Duodenal mucosa (tissue), 2 donors: ENCODE results near the gene GZMM.

Experiments used
- H3K27ac ChIP-seq: one replicate; pipeline ENCODE4 v1.7.0; 2013; ENCODE audit warnings: low read depth, low read length
- H3K27me3 ChIP-seq, 2 donors: one replicate each; pipeline ENCODE4 v1.7.0; 2013; ENCODE audit warnings: low read length in 2 of 2, control low read depth in 1 of 2; ENCODE audit not compliant: insufficient read depth in 2 of 2, control insufficient read depth in 1 of 2
- H3K36me3 ChIP-seq, 2 donors: one replicate each; pipeline ENCODE4 v1.7.0; 2013; ENCODE audit warnings: low read length in 2 of 2, control low read depth in 1 of 2; ENCODE audit not compliant: insufficient read depth in 2 of 2, control insufficient read depth in 1 of 2
- H3K4me1 ChIP-seq, 2 donors: one replicate each; pipeline ENCODE4 v1.7.0; 2013; ENCODE audit warnings: low read length in 2 of 2, control low read depth in 1 of 2; ENCODE audit not compliant: insufficient read depth in 2 of 2, control insufficient read depth in 1 of 2
- H3K4me3 ChIP-seq, 2 donors: one replicate each; pipeline ENCODE4 v1.7.0; 2013; ENCODE audit warnings: low read length in 2 of 2, low read depth in 1 of 2
- H3K9ac ChIP-seq, 2 donors: one replicate each; pipeline ENCODE4 v1.7.0; 2013; ENCODE audit warnings: low read length in 2 of 2, low read depth in 1 of 2
- H3K9me3 ChIP-seq, 2 donors: one replicate each; pipeline ENCODE4 v1.7.0; 2013; ENCODE audit warnings: low read length in 2 of 2, control low read depth in 1 of 2; ENCODE audit not compliant: control insufficient read depth in 1 of 2

The GZMM gene

DNA sequence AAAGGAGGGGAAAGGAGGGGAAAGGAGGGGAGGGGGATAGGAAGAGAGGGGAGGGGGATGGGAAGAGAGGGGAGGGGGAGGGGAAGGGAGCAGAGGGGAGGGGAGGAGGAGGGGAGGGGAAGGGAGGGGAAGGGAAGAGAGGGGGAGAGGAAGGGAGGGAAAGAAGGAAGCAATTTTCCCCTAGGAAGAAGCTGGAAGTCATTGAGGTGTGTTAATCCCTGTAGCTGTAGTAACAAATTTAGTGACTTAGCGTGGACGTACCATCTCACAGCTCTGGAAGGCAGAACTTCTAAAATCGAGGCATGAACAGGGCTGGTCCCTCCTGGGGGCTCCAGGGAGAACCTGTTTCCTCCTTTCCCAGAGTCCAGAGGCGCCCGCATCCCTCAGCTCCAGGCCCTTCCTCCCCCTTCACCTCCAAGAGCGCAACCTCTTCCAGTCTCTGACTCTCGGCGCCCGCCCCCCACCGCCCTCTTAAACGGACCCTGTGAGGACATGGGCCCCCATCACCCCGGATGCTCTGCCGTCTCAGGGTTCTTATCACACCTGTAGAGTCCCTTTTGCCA lies 17.9 kb upstream of the GZMM start:
- Histone ChIP-seq H3K27ac (no peak overlapping the region), H3K36me3 (no peaks in the 10 kb centered on the region), H3K4me3 (no peak overlapping the region), H3K9me3 (no peaks in the 10 kb centered on the region), H3K27me3 (peaks cover 3 to 13% of the 10 kb centered on the region in 2 donors), H3K4me1 (no peaks in the 10 kb centered on the region), H3K9ac (no peak overlapping the region)

DNA sequence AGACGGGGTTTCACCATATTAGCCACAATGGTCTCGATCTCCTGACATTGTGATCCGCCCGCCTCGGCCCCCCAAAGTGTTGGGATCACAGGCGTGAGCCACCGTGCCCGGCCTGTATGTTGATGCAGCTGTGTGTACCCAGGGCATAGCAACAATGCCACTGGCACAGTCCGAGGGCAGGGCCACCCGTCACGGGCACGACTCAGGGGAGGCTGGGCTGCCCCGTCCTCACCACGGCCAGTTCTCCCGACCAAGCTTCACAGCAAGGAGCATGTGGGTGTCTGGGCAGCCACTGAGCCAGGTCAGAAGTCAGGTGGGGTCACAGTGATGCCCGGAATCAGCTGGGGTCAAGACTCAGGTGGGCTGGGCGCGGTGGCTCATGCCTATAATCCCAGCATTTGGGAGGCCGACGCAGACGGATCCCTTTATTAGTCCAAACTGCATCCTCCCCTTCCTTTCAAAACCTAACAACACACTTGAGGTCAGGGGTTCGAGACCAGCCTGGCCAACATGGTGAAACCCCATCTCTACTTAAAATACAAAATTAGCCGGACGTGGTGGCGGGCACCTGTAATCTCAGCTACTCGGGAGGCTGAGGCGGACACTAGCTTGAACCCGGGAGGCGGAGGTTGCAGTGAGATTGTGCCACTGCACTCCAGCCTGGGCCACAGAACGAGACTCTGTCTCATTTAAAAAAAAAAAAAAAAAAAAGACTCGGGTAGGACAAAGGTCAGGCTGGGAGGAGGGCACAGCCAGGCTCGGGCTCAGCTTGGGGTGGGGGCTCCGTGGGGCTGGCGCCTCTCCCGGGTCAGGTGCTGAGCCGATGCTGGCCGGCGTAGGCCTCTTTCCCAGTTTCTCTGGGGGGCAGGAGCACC lies 13.5 kb upstream of the GZMM start:
- peaks cover 3 to 9% of the 10 kb centered on the region in 2 donors for H3K27me3 ChIP-seq
- H3K4me1 ChIP-seq, result peaks cover 12 to 14% of the 10 kb centered on the region in 2 donors
- peak overlapping the region; percentile 93 for H3K27ac ChIP-seq
- H3K9me3 ChIP-seq, result no peaks in the 10 kb centered on the region
- peak overlapping the region; percentile 61 to 69 for H3K9ac ChIP-seq
- H3K36me3 ChIP-seq, result no peaks in the 10 kb centered on the region
- peak overlapping the region; percentile 66 to 73 for H3K4me3 ChIP-seq

DNA sequence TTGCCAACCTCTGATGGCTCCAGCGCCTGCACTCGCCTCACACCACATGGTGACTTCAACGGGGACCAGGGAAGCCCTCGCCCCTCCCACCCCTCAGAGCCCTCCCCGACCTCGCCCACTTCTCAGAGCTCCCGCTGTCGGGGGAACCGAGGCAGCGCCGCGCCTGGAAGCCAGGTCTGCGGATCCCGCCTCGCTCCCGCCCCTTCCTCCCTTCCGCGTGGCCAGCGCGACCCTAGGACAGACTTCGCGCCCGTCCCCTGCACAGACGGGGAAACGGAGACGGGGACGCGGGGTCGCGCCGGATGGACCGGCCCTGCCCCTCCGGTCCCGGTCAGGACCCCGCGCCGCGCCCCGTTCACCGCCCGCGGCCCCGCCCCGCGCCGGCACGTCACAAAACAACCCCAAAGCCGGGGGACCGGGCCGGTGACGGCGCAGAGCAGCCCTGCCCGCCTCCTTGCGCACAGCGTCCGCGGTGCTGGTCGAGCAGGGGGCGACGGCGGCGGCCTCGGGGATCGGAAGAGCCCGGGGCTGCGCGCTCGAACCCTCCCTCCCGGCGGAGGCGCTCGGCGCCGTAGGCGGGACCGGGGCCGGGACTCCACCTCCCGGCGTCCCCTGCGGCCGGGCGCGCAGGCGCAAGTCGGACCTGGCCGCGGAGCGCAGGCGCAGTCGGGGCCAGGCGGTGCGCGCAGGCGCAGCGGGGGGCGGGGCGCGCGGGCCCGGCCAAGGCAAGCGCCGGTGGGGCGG lies 12.7 kb upstream of the GZMM start:
- H3K9ac ChIP-seq, result peak overlapping the region; percentile 61 to 69
- H3K4me1 ChIP-seq, result peaks cover 12 to 14% of the 10 kb centered on the region in 2 donors
- H3K27ac ChIP-seq, result peak overlapping the region; percentile 93
- peaks cover 3 to 5% of the 10 kb centered on the region in 2 donors for H3K27me3 ChIP-seq
- peak overlapping the region; percentile 66 to 73 for H3K4me3 ChIP-seq
- peaks cover 0 to 3% of the 10 kb centered on the region in 2 donors for H3K36me3 ChIP-seq
- no peaks in the 10 kb centered on the region for H3K9me3 ChIP-seq

DNA sequence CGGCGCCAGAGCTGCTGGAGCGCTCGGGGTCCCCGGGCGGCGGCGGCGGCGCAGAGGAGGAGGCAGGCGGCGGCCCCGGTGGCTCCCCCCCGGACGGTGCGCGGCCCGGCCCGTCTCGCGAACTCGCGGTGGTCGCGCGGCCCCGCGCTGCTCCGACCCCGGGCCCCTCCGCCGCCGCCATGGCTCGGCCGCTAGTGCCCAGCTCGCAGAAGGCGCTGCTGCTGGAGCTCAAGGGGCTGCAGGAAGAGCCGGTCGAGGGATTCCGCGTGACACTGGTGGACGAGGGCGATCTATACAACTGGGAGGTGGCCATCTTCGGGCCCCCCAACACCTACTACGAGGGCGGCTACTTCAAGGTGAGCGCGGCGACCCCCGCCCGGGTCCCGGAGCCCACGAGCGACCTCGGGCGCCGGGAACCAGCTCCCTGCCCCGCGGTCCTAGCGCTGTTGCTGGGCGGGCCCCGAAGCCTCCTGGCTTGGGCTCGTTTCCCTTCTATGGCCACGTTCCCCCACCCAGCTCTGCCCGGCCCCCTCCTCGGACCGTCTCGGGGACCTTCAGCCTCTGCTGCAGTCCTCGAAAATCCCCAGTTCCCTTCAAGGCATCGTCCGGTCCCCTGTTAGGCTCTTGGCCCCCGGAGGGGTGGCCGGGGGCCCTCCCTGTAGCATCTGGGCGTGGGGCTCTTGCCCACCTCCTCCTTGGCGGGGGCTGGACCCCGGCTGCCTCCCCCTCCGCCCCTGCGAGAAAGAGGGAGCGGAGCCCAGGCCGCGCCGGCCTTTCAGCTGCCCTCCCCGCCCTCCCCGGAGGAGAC lies 11.9 kb upstream of the GZMM start, which contains the start of gene CDC34:
Gene CDC34 (plus strand): TSS at position 8 of the 808 bp plus-strand sequence. CDS start 172 bp downstream, at position 180.
- Histone ChIP-seq H3K36me3 (peaks cover 0 to 10% of the 10 kb centered on the region in 2 donors), H3K27ac (peak within 1 kb of the TSS; percentile 93), H3K27me3 (peaks cover 0 to 2% of the 10 kb centered on the region in 2 donors), H3K4me1 (peaks cover 12 to 14% of the 10 kb centered on the region in 2 donors), H3K9me3 (no peaks in the 10 kb centered on the region), H3K9ac (peak within 1 kb of the TSS; percentile 79 to 82), H3K4me3 (peak within 1 kb of the TSS; percentile 75 to 89)

DNA sequence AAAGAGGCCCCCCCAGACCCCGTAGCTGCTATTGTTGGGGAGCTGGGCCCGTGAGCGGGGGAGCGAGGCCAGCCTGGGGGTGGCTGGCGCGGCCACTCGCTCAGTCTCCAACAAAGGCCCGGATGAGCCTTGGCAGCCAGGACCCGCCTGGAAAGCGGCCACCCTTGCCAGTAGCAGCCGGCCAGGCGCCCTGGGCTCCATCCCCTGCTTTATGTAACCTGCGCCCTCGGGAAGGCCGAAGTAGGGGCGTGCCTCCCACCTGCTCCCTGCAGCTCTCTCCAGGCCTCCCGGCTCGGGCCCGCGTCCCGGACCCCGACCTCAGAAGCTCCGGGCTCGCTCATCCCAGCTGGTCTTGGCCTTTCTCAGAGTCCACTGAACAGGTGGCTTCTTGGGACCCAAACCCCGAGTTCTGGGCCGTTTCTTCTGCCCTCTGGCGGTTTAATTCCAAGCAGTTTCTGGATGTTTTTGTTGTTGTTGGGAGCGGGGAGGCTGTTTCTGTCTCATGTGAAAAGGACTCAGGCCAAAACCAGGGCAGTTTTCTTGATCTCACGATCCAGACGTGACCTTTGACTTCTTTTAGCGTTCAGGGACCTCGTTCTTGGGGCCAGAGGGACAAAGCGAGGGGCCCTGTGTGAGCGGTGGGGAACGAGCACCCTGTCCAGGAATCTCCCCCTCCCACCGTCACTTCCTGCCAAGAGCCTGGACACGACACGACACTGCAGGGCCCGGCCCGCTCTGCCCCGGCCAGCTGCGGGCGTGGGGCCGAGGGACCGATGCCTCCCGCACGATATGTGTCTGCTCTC lies 11.1 kb upstream of the GZMM start:
- peaks cover 0 to 2% of the 10 kb centered on the region in 2 donors for H3K27me3 ChIP-seq
- H3K9ac ChIP-seq, result peak overlapping the region; percentile 79 to 82
- H3K27ac ChIP-seq, result peak overlapping the region; percentile 62
- peaks cover 12 to 14% of the 10 kb centered on the region in 2 donors for H3K4me1 ChIP-seq
- peak overlapping the region; percentile 75 to 89 for H3K4me3 ChIP-seq
- peaks cover 0 to 15% of the 10 kb centered on the region in 2 donors for H3K36me3 ChIP-seq
- no peaks in the 10 kb centered on the region for H3K9me3 ChIP-seq

DNA sequence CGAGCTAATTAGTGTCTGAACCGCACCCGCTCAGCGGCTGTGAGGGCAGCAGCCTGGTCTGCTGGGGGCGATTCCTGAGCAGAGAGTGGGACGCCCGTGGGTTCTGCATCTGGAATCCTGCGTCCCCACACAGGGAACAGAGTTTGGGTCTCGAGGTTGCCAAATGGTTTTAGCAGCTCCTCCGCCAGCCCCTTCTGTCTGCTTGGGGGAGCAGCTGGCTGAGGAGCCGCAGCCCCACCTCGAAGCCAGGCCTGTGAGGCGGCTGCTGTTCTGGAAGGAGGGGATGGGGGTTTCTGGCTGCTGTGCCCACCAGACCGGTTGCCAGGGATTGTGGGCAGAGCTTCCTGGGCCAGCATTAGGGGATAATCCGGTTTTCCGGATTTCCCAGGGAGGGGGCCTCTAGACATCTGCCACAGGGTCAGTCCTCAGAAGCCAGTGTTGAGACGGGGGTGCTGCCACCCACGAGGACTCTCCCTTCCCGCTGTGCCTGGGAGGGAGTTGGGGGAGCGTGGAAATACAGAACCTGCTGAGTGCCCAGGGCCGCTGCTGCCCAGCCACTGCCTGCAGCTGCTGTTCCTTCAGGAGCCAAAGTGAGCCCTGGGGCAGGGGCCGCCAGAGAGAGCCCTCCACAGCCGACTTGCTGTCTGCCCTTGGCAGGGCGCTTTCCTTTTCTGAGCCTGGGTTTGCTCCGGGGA lies 10.3 kb upstream of the GZMM start:
- Histone ChIP-seq H3K4me1 (peaks cover 12 to 14% of the 10 kb centered on the region in 2 donors), H3K9me3 (no peaks in the 10 kb centered on the region), H3K27me3 (no peaks in the 10 kb centered on the region), H3K9ac (peak overlapping the region; percentile 79 to 82), H3K4me3 (peak overlapping the region; percentile 75 to 89), H3K36me3 (peaks cover 0 to 22% of the 10 kb centered on the region in 2 donors), H3K27ac (peak overlapping the region; percentile 62)

DNA sequence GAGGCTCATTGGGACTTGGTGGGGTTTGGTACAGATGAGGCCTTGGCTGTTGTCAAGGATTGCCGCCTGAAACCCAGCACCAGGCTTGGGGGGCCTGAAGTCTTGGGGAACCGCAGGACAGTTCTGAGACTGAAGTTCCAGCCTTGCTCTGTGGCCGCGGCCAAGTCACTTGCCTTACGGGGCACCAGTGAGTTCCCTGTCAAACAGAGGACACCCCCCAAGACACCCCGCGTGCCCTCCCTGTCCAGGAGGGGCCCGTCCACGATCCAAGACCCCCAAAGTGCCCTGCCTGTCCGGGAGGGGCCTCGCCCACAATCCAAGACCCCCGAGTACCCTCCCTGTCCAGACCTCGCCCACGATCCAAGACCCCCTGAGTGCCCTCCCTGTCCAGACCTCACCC lies 9.8 kb upstream of the GZMM start:
- H3K27ac ChIP-seq, result no peak overlapping the region
- H3K9me3 ChIP-seq, result no peaks in the 10 kb centered on the region
- peaks cover 0 to 28% of the 10 kb centered on the region in 2 donors for H3K36me3 ChIP-seq
- peaks cover 12 to 14% of the 10 kb centered on the region in 2 donors for H3K4me1 ChIP-seq
- peak overlapping the region in 1 of 2 donors; percentile 82 for H3K9ac ChIP-seq
- peak overlapping the region in 1 of 2 donors; percentile 75 for H3K4me3 ChIP-seq
- no peaks in the 10 kb centered on the region for H3K27me3 ChIP-seq

DNA sequence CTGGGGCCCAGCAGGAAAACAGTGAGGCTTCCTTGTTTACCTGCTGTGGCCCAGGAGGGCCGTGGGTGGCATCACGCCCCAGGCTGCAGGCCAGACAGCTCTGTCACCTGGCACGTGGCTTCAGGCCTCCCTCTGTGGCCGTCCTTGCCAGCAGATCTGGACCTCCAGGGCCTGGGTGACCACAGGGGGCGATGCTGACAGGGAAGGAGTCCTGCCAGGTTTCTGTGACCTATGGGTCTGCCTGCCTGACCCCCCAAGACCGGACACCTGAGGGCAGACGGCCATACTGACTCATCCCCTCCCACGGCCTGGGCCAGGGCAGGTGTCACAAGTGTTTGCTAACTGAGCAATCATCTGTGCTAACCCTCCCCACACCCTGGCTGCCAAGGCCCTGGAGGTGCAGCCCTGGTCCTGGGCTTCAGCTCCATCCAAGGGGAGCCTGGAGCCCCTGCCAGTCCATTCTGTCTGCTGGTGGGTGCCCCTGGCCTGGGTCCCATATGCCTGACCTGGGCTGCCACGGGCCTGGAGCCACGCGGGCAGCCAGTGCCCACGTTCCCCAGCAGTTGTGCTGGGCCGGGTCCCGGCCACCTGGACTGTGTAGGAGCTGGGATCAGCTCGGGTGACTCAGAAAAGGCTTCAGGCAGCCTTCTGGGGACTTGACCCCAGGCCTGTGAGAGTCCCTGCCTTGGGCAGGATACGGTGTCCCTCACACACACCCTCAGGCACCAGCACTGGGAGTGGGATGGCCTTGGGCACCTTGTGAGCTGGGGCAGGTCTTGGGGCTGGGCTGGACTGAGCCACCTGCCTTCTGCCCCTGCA lies 8.6 kb upstream of the GZMM start:
- H3K9ac ChIP-seq, result no peak overlapping the region
- no peak overlapping the region for H3K4me3 ChIP-seq
- peaks cover 12 to 14% of the 10 kb centered on the region in 2 donors for H3K4me1 ChIP-seq

More for the DNA sequence above, 8.6 kb upstream of the GZMM start:
- H3K27me3 ChIP-seq, result no peaks in the 10 kb centered on the region
- peaks cover 0 to 33% of the 10 kb centered on the region in 2 donors for H3K36me3 ChIP-seq
- H3K27ac ChIP-seq, result no peak overlapping the region
- no peaks in the 10 kb centered on the region for H3K9me3 ChIP-seq
